ENCODE data around the gene MSANTD7. TPM values are rescaled to one million over a fixed set of nuclear protein-coding genes. Genes with fewer than 3 reads are reported as not detected.
A peak's percentile ranks its signal among the peaks of the same experiment; 100 is the strongest.

Gene MSANTD7
- total RNA-seq, 4 donors from 2014 or later: 7.5 to 18.0 (median 11.9) TPM

DNA sequence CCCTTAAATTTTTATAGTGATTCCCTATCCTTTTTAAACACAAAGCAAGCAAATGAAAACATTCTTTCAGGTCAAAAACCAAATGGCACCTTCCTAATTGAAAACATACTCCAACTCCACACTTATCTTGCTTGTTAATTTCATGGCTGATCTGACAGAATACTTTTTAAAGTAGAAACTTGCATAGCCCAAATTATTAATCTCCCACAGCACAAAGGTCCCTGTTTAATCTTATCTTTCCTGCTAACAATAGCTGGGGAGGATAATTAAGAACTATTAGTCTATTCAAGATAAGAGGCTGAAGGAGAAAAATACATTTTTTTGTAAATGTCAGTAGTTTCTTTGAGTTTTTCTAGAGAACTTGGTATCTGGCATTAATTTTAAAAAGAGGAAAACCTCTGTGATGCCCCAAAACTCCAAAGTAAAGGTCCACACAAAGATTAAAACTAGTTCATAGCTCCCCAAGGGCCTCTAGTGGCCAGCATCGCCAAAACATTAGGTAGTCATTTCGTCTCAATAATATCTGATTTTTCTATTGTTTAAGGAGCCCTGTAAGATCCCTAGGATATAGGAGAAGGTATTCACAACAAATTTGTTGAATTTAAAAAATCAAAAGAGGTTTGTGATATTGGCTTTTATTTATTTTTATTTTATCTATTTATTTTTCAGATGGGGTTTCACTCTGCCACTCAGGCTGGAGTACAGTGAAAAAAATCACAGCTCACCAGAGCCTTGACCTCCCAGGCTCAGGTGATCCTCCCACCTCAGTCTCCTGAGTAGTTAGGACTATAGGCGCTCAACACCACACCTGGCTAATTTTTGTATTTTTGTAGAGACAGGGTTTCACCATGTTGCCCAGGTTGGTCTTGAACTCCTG, 15.0 kb upstream of the MSANTD7 start:
- TF ChIP-seq, protein P1, sequence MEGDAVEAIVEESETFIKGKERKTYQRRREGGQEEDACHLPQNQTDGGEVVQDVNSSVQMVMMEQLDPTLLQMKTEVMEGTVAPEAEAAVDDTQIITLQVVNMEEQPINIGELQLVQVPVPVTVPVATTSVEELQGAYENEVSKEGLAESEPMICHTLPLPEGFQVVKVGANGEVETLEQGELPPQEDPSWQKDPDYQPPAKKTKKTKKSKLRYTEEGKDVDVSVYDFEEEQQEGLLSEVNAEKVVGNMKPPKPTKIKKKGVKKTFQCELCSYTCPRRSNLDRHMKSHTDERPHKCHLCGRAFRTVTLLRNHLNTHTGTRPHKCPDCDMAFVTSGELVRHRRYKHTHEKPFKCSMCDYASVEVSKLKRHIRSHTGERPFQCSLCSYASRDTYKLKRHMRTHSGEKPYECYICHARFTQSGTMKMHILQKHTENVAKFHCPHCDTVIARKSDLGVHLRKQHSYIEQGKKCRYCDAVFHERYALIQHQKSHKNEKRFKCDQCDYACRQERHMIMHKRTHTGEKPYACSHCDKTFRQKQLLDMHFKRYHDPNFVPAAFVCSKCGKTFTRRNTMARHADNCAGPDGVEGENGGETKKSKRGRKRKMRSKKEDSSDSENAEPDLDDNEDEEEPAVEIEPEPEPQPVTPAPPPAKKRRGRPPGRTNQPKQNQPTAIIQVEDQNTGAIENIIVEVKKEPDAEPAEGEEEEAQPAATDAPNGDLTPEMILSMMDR (IDR thresholded peaks at IDR 0.05): no peak
- DNase-seq (ENCODE audit: low spot score) (no peak), ATAC-seq (ENCODE audit: low FRiP score) (peak; percentile 52)

- DNase-seq (ENCODE audit: low spot score): no peak
- no peak for ATAC-seq (ENCODE audit: low FRiP score)
Observed at GRCh38 chr10:14823966-14824365, 14.1 kb upstream of the MSANTD7 start.

GRCh38 chr10:14826076-14826829, 11.9 kb upstream of the MSANTD7 start:
- TF ChIP-seq, protein P1 (IDR thresholded peaks at IDR 0.05): no peak
- ATAC-seq (ENCODE audit: low FRiP score) (no peak), DNase-seq (ENCODE audit: low spot score) (no peak)

More at GRCh38 chr10:14823966-14824365, 14.1 kb upstream of the MSANTD7 start:
- TF ChIP-seq, protein P1 (IDR thresholded peaks at IDR 0.05): no peak

DNA sequence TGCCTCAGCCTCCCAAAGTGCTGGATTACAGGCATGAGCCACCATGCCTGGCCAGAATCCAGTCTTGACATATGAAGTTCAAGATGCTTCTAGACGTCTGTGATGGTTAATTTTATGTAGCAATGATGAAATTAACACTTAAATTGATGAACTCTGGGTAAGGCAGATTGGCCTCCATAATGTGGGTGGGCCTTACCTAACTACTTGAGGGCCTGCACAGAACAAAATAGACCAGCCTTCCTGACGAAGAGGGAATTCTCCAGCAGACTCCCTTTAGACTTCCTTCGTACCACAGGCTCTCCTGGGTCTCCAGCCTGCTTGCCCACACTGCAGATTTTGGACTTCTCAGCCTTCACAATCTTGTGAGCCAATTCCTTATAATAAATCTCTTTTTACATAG, 5.0 kb upstream of the MSANTD7 start:
- TF ChIP-seq, protein P1 (IDR thresholded peaks at IDR 0.05): no peak
- no peak for DNase-seq (ENCODE audit: low spot score)
- no peak for ATAC-seq (ENCODE audit: low FRiP score)

DNA sequence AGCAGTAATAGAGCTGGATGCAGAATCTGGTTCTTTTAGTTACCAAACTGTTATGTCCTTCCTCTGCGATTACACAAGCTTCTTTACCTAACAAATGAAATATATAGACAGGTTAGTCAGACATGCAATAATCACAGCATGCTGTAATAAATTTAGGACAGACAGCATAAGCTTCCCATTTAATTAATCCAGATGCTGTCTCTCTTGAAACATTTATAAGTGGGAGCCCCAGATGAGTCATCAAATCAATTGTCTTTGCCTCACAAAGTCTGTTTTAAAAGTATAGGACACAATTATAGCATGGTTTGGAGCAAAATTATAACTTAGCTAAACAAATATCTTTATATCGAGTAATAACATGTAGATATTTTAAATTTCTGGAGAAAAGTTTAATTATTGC, 1.9 kb upstream of the MSANTD7 start:
- TF ChIP-seq, protein P1 (IDR thresholded peaks at IDR 0.05): no peak
- no peak for DNase-seq (ENCODE audit: low spot score)
- no peak for ATAC-seq (ENCODE audit: low FRiP score)

DNA sequence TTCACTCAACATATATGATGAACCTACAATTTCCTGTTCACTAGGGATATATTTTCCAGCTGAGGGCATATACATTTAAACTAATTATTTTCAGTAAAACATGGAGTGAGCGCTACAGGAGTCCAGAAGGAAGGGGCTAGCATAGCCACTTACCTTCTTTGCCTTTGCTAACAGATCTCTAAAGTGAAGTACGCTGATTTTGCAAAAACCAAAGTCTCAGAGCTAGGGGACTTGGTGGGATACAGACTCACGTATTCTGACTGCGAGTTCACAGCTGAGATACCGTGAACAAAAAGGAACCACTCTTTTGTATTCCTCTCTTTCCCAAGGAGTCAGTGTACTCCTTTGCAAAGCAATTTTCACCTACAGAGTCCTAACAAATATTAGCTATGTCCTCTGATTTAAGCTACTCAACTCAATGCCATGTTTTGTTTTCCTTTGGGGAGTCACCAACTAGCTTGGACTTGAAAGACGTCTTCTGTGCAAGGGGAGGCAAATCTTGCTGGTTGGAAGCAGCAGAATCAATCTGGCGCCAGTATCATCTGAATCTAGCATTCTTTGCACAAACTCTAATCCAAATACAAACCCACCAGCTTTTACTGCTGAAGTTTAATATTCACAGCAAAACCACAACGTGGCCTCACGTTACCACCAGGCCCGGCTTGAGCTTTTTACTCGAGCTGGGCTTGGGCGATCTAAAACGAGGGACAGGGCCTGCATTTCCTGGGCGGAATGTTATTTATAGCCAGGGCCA, 926 bp upstream of the MSANTD7 start:
- no peak for ATAC-seq (ENCODE audit: low FRiP score)

More for the DNA sequence above, 926 bp upstream of the MSANTD7 start:
- no peak for DNase-seq (ENCODE audit: low spot score)
- TF ChIP-seq, protein P1 (IDR thresholded peaks at IDR 0.05): no peak
